Endothelial cell of umbilical vein (primary cell): ENCODE results near the gene RAB43.

ENCODE experiments used
- EZH2 ChIP-seq: IDR thresholded peaks from 2 replicates; pipeline ENCODE4 v1.6.1; 2012; ENCODE audit warnings: borderline replicate concordance, low read depth, mild to moderate bottlenecking, moderate library complexity, low read length, inconsistent platforms; ENCODE audit not compliant: severe bottlenecking
- POLR2A ChIP-seq: IDR thresholded peaks from 2 replicates; pipeline ENCODE4 v1.6.1; 2012; ENCODE audit warnings: low read depth, mild to moderate bottlenecking, control low read depth, low read length
- TF ChIP-seq, protein P1 (sequence below), 2 donors: IDR thresholded peaks; 1 replicate in 1 of 2; 2 replicates in 1 of 2; pipeline ENCODE4 v1.5.1; 2011; ENCODE audit warnings: low read length in 2 of 2, mild to moderate bottlenecking in 2 of 2, moderate library complexity in 2 of 2, control low read depth in 1 of 2, inconsistent platforms in 1 of 2, low read depth in 1 of 2; ENCODE audit not compliant: insufficient read depth in 1 of 2; ENCODE audit errors: extremely low read depth in 1 of 2

GRCh38 chr3:129107793-129108192 lies 13.8 kb downstream of the RAB43 start:
- TF ChIP-seq, protein P1, sequence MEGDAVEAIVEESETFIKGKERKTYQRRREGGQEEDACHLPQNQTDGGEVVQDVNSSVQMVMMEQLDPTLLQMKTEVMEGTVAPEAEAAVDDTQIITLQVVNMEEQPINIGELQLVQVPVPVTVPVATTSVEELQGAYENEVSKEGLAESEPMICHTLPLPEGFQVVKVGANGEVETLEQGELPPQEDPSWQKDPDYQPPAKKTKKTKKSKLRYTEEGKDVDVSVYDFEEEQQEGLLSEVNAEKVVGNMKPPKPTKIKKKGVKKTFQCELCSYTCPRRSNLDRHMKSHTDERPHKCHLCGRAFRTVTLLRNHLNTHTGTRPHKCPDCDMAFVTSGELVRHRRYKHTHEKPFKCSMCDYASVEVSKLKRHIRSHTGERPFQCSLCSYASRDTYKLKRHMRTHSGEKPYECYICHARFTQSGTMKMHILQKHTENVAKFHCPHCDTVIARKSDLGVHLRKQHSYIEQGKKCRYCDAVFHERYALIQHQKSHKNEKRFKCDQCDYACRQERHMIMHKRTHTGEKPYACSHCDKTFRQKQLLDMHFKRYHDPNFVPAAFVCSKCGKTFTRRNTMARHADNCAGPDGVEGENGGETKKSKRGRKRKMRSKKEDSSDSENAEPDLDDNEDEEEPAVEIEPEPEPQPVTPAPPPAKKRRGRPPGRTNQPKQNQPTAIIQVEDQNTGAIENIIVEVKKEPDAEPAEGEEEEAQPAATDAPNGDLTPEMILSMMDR (IDR thresholded peaks at IDR 0.05; ENCODE audit: extremely low read depth in 1 of 2, insufficient read depth in 1 of 2, low read depth in 1 of 2, low read length in 2 of 2), result no peak
- TF ChIP-seq POLR2A (no peak), EZH2 (no peak)
